B cell (primary cell): ENCODE data around the gene ARHGAP32.

Experiments used
- EZH2 ChIP-seq: IDR thresholded peaks from 2 replicates; pipeline ENCODE4 v1.6.1; 2012; ENCODE audit warnings: borderline replicate concordance, low read depth, mild to moderate bottlenecking, moderate library complexity, low read length; ENCODE audit not compliant: insufficient read depth, poor library complexity, severe bottlenecking
- TF ChIP-seq, protein P1 (sequence below): fragments of 200-600 bp; IDR thresholded peaks from one replicate; pipeline ENCODE4 v1.8.0; 2022; ENCODE audit warnings: antibody characterized with exemption, mild to moderate bottlenecking

DNA sequence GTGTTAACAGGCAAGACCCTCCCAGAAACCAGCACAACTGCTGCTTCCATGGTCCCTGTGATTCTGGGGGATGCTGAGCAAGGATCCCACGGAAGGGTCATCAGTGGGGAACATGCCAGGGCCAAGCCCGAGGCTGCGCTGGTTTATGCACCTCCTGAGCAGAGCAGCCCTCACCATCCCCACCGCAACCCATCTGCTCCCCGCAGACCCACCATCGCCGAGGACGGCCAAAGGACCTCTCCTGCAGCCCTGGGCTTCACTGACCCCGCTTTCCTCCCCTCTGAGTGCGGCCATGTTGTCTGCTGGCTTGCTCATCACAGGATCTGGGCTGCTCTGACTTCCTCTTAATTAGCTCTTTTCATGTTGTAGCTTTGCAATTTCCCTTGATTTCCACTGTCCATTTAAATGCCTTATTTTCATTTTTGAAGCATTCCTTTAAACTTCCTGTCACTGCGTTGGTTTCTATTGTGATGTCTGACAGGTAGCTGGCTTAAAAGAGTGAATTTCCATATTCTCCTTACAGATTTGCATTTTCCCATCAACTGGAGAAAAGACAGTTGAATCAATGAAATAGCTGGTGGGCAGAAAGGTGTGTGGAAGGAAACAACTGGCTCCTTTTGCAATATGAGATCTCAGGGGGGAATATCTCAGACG, 264.3 kb downstream of the ARHGAP32 start:
- TF ChIP-seq, protein P1, sequence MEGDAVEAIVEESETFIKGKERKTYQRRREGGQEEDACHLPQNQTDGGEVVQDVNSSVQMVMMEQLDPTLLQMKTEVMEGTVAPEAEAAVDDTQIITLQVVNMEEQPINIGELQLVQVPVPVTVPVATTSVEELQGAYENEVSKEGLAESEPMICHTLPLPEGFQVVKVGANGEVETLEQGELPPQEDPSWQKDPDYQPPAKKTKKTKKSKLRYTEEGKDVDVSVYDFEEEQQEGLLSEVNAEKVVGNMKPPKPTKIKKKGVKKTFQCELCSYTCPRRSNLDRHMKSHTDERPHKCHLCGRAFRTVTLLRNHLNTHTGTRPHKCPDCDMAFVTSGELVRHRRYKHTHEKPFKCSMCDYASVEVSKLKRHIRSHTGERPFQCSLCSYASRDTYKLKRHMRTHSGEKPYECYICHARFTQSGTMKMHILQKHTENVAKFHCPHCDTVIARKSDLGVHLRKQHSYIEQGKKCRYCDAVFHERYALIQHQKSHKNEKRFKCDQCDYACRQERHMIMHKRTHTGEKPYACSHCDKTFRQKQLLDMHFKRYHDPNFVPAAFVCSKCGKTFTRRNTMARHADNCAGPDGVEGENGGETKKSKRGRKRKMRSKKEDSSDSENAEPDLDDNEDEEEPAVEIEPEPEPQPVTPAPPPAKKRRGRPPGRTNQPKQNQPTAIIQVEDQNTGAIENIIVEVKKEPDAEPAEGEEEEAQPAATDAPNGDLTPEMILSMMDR: no peak
- TF ChIP-seq EZH2: no peak
